Measurements from ENCODE around the gene BAHCC1. TPM values are rescaled to one million over a fixed set of nuclear protein-coding genes. Genes with fewer than 3 reads are reported as not detected.

Gene BAHCC1
- total and polyA plus RNA-seq, 2 donors (not counting 1 experiment from before 2014, with no cell fraction given), result 1.8 to 7.3 TPM

DNA sequence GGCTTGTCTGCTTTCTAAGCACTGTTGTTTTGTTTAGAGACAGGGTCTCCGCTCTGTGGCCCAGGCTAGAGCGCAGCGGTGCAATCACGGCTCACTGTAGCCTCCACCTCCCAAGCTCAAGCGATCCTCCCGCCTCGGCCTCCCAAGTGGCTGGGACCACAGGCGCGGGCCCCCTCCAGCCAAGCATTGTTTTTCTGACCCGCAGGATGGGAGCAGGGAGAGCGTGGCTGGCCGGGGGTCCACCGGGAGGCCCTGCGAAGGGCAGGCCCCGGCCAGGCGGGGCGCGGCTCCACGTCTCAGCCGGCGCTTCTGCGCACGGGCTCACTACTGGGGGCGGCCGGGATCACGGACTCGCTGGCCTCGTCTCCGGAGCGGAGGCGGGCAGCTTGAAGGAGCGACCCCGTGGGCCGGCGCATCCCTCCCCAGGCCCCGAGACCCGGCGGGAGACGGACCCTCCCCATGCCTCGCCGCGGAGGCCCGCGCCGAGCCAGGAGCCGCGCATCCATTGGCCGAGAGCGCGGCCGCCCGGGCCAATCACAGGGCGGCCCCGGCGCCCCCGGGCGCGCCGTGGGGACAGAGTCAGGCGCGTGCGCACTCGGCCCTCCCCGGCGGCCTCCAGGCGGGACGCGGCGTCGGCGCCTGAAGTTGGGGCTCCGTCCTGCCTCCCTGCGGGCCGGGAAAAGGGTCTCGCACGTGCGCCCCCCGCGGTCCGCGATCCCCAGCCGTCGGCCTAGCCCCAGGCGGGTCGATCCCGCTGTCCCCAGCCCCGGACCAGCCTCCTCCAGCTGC, 92.4 kb downstream of the BAHCC1 start:
- H3K9ac ChIP-seq (ENCODE audit: insufficient read depth, low read length), result peak overlapping the region; percentile 91
- TF ChIP-seq EZH2 (IDR thresholded peaks at IDR 0.05; ENCODE audit: low read length, missing control alignments), result no peak
- TF ChIP-seq CTCF (conservative IDR thresholded peaks at IDR 0.05 in 1 of 2, IDR thresholded peaks at IDR 0.05 in 1 of 2; ENCODE audit: low read depth in 1 of 2, low read length in 2 of 2), result no peak

DNA sequence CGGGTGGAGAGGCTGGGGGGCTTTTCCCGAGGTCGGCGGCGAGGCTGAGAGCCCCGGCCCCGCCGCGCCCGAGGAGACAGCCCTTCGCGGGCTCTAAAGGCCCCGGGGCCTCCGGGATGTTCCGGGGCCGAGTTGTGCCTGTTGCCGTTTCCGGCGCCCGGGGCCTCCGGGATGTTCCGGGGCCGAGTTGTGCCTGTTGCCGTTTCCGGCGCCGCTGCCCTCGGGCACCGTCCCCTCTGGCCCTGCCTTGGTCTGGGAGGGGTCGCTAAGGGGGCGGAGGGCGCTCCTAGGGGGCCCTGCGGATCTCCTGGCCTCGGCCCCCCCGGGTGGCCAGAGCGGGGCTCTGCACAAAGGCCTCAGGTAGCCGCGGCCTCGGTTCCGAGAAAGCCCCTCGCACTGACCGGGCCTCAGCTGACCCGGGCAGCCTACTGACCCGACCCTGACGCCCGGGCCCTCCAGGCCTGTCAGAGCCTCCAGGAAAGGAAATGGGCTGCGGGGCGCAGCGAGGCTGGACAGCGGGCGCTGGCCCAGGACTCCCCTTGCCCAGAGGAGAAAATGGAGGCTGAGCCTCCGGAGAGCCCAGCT, 93.1 kb downstream of the BAHCC1 start:
- Histone ChIP-seq H3K36me3 (ENCODE audit: control insufficient read depth, insufficient read depth, low read length) (no peaks in the 10 kb centered on the region), H3K27ac (ENCODE audit: insufficient read depth, low read length) (peak overlapping the region; percentile 83), H2AFZ (ENCODE audit: low read length) (no peak overlapping the region), H3K9me3 (ENCODE audit: control insufficient read depth, insufficient read depth, low read depth, low read length) (no peaks in the 10 kb centered on the region), H3K4me2 (ENCODE audit: extremely low read depth, insufficient read depth, low read length) (peak overlapping the region; percentile 82), H4K20me1 (ENCODE audit: control insufficient read depth, extremely low read depth, insufficient read depth, low read length) (no peaks in the 10 kb centered on the region), H3K4me3 (replicated peaks in 1 of 4; ENCODE audit: control extremely low read depth in 1 of 4, insufficient read depth in 1 of 4, low read depth in 3 of 4, low read length in 4 of 4) (peak overlapping the region in 3 of 4 experiments; percentile 43 to 65 (median 55)), H3K27me3 (ENCODE audit: control insufficient read depth, insufficient read depth, low read length) (peaks cover 5% of the 10 kb centered on the region), H3K4me1 (ENCODE audit: control insufficient read depth, extremely low read depth, insufficient read depth, low read length) (peaks cover 3% of the 10 kb centered on the region), H3K9ac (ENCODE audit: insufficient read depth, low read length) (peak overlapping the region; percentile 91), H3K79me2 (ENCODE audit: control insufficient read depth, insufficient read depth, low read length) (no peaks in the 10 kb centered on the region)
- TF ChIP-seq CTCF (conservative IDR thresholded peaks at IDR 0.05 in 1 of 2, IDR thresholded peaks at IDR 0.05 in 1 of 2; ENCODE audit: low read depth in 1 of 2, low read length in 2 of 2) (no peak), EZH2 (IDR thresholded peaks at IDR 0.05; ENCODE audit: low read length, missing control alignments) (no peak)
- no peak for DNase-seq (ENCODE audit: low read depth in 2 of 2)

More for the DNA sequence above, 92.4 kb downstream of the BAHCC1 start:
- DNase-seq (ENCODE audit: low read depth in 2 of 2), result peak; percentile 60 to 62
- H3K27me3 ChIP-seq (ENCODE audit: control insufficient read depth, insufficient read depth, low read length), result peaks cover 5% of the 10 kb centered on the region
- peak overlapping the region; percentile 83 for H3K27ac ChIP-seq (ENCODE audit: insufficient read depth, low read length)
- peaks cover 3% of the 10 kb centered on the region for H3K4me1 ChIP-seq (ENCODE audit: control insufficient read depth, extremely low read depth, insufficient read depth, low read length)
- H3K36me3 ChIP-seq (ENCODE audit: control insufficient read depth, insufficient read depth, low read length), result no peaks in the 10 kb centered on the region
- H3K4me2 ChIP-seq (ENCODE audit: extremely low read depth, insufficient read depth, low read length), result peak overlapping the region; percentile 82
- peak overlapping the region; percentile 52 for H2AFZ ChIP-seq (ENCODE audit: low read length)
- no peaks in the 10 kb centered on the region for H4K20me1 ChIP-seq (ENCODE audit: control insufficient read depth, extremely low read depth, insufficient read depth, low read length)
- no peaks in the 10 kb centered on the region for H3K9me3 ChIP-seq (ENCODE audit: control insufficient read depth, insufficient read depth, low read depth, low read length)
- peak overlapping the region in 3 of 4 experiments; percentile 43 to 65 (median 55) for H3K4me3 ChIP-seq (replicated peaks in 1 of 4; ENCODE audit: control extremely low read depth in 1 of 4, insufficient read depth in 1 of 4, low read depth in 3 of 4, low read length in 4 of 4)
- no peaks in the 10 kb centered on the region for H3K79me2 ChIP-seq (ENCODE audit: control insufficient read depth, insufficient read depth, low read length)
